SW480 (cell line): ENCODE measurements around the gene KCTD1.
A peak's percentile ranks its signal among the peaks of the same experiment; 100 is the strongest.

Experiments used
- DNase-seq: peaks from one replicate; pipeline ENCODE4 v3.0.0-alpha.2; 2016; ENCODE audit warnings: low spot score

The KCTD1 gene

DNA sequence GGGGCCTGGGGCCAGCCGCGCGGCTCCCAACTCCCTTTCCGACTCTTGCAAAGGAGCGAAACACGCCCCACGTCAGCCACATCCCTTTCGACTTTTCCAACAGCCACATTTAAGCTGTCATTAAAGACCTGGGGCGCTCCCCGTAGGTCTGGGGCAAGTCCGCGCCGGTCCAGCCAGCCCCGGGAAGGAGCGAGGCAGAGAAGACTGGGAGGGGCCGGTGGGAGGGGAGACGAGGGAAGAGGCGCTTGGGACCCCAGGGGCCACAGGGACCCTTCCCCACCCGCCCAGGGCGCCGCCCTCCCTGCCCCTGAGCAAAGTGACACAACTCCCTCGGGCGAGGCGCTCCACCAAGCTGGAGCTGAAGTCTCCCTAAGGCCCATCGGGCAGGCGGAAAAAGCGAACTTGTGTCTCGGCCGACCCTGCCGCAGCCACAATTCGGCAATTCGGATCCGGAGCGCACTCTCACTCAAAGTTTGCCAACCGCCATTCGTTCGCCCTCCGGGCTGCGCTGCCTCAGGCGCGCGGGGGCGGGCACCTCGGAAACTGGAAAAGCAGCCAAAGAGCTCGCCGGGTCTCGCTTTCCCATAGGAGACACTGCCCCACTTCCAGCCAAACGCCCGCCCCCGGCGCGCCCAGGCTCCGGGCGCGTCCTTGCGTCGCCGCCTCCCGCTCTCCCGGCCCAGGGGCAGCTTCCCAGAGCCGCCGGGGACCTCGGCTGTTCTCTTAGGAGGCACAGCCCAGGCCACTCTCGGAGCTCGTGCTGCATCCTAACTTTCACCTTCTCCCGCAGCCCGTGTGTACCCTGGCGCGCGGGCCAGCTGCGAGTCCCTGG lies 1.1 kb upstream of the KCTD1 start:
- peak; percentile 40 for DNase-seq

DNA sequence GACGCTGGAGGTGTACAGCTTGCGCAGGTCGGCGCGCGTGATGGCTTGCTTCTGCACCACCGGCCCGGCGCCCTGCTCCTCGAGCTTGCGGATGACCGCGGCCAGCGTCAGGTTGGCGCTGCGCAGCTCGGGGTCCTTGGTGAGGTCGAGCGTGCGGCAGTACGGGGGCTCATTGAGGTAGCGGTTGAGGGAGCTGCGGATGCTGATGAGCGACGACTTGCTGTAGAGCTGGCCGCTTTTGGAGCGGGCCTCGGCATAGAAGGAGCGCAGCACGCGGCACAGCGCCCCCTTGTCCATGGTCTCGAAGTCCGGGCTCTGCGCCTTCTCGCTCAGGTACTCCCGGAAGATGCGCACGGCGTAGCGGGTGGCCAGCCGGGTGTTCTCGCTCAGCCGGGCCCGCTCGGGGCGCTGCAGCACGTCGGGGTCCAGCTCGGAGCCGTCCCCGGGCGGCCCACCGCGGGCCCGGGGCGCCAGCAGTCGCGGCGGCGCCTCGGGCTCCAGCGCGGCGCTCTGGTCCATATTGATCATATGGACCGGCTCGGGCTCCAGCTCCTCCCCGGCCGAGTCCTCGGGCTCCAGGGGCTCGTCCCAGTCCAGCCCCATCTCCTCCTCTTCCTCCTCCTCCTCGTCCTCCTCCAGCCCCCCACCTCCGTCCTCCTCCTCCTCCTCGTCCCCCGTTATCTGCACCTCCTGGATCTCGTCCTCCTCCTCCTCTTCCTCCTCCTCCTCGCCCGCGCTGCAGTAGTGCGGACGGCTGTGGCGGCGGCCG lies 523 bp downstream of the KCTD1 start:
- no peak for DNase-seq

GRCh38 chr18:26546875-26547645 lies 1.3 kb downstream of the KCTD1 start:
- DNase-seq, result no peak

DNA sequence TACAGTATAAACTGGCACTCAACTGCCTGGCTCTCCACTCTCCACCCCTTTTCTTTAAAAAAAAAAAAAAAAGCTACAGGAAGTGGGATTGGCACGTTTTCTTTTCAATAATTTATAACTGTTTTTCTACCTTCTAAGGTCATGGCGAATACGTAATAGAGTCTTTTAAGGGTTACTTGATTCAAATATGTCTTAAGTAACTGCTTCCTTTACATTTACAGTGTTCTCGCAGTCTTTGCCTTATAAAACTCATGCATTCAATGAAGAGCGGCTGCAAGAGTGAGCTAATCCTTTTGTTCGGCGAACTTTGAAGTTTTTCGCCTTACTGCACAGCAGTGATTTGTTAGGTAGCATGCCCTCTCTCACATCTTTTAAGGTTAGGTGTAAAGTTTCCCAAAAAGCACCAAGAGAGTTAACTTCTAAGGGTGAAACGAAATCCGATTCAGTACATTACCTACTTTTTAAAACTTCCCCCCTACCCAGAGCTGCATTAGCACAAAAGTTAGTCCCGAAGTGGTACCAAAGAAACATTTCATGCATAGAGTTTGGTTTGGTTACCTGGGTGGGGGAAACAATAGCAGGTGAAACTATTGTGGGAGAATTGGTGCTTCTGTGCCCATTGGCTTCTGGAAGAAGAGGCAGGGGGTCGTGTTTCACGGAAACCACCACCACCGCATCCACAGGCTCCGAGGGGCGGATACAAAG lies 2.0 kb downstream of the KCTD1 start:
- DNase-seq, result no peak

DNA sequence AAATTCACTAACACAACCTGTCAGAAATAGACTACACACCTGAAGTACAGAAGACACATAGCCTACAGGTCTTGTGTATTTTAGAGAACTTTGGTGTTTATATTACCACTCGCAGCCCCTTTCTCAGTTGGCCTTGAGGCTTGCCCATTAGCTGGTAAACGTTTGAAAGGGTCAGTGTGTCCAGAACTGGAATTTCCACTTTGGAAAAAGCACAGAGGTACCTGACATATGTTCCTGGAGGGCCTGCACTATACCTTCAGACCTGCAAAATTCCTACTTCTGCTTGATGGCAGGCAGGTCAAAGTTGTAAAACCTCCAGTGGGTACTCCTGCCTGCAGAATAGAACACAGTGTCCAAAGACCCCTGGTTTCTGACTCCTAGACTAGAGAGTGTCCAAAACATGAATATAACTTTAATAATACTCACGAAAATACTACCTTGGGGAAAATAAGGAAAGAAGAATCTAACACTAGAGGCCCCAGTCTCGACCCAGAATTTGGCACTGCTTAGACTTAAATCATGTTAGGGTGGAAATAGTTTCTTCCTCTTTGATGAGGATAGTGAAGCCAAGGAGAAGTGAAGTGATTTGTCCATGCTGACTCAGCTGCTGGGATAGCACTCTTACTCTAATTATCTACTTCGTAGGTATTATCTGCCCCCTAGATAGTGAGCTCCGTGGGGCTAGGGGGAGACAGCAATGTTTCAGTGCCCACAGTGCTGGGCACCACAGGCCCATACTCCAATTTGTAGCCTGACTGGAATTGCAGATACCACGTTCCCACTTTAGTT lies 2.8 kb downstream of the KCTD1 start:
- DNase-seq, result no peak

DNA sequence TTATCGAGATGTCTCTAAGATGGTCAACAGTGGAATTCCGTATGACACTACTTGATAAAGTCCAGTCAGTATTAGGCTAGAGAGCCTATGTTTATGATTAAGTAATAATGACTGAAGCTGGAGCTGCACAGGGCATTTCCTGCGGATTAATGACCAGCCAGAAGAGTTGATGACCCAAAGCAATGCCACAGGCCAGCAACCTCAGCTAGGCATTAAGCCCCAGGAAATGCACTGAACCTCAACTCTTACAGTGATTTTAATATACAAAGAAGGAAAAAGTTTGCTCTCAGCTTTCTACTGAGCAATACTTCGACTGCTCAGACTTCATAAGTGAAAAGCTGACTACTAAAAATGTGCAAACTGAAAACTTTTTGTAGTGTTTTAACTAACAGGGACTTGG lies 3.9 kb downstream of the KCTD1 start:
- no peak for DNase-seq

DNA sequence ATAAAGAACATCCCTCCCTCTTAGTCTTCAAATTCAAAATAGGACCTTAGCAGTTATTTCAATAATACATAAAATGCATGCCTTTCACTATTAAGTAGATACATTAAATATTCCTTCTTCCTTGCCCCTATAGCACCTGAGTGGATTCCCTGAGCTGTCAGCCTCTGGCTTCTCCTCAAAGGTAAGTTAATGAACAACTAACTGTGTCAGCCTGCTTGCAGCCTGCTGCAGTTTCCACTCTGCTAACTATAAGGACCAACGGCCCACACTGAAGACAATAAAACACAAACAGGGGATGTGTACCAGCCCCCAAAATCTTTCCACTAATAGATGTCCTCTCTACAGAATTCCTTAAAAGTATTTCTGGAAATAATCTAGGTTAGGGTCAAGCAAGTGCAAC lies 5.0 kb downstream of the KCTD1 start:
- no peak for DNase-seq

- no peak for DNase-seq
Measured at GRCh38 chr18:26540043-26540628, 8.2 kb downstream of the KCTD1 start.

- no peak for DNase-seq
Measured at GRCh38 chr18:26538524-26538923, 9.8 kb downstream of the KCTD1 start.

GRCh38 chr18:26536664-26537063 lies 11.7 kb downstream of the KCTD1 start:
- DNase-seq, result no peak

- no peak for DNase-seq
Measured at GRCh38 chr18:26536032-26536431, 12.3 kb downstream of the KCTD1 start.

GRCh38 chr18:26535630-26536029 lies 12.7 kb downstream of the KCTD1 start:
- DNase-seq, result no peak

GRCh38 chr18:26532367-26533340 lies 15.7 kb downstream of the KCTD1 start:
- no peak for DNase-seq

DNA sequence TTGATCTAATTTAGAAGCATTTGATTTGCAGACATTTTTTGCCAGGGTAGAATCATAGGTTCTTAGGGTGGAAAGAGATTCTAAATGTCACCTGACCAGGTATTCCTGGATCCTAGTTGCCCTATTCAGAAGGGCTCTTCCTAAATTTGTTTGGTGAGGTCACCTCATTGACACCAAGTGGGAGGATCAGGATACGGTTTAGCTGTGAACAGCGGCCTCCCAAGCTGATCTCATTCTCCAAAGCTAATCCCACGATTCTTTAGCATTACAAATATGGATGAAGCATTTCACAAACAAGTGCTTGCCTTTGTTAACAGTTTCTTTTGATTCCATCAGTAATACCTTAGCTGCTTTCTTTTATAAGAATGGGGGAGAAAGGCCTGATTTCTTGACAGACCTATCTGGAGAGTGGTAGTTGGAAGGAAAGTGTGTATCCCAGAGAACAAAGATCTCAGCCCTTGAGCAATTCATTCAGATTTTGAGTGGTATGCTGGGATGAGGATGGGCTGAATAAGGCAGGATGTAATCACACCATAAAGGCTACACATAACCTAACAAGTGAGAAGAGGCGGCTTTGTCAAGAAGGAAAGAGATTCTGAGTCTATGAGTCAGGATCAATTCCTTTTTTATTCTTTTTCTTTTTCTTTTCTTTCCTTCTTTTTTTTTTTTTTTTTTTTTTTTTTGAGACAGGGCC lies 16.6 kb downstream of the KCTD1 start:
- DNase-seq, result no peak

DNA sequence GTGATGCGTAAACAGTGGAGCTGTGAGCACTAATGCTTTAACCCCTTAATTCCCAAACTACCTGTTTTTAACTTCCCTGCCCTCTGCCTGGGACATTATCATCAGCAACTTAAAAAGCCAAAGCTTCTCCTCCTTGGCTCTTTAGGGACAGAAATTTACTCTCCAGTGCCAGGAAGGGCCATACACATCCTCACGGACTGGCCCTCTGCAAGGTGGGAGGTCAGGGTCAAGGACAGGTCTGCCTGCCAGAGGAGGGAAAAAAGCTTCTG lies 21.5 kb downstream of the KCTD1 start:
- no peak for DNase-seq

DNA sequence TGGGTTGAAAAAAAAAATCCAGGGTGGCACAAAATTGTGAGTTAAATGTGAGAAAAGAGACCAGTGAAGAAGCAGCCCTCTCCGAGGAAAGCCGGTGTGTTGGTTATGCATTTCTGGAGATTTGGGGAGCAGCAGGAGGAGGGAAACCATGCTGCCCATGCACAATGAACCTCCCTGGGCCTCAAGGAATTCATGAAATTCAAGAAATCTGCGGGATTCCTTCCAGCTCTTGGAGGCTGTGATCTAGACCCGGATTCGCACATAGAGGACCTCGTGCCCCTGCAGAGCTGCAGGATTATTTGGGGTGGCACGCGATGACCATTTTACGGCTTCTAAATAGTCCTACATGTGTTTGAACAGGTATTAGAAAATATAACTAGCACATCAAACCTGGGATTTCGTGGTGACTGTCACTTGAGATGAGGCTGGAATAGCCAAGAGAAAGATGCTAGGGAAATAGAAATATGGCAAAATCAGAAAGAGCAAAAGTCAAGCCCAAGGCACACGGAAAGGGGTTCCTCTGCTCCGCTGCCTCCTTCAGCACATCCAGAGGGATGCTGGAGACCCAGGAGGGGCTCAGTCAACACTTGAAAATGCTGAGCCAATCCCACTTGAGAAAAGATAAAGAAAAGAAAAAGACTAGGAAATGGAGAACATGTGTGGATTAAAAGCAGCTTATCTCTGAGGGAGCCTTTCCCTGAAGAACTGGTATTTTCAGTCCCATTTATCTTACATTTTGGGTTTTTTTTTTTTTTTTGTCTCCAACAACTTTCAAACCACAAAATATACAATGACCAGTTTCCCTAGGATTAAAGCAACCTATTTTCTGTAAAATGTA lies 22.0 kb downstream of the KCTD1 start:
- DNase-seq, result no peak

- DNase-seq, result no peak
Measured at GRCh38 chr18:26524504-26525351, 23.6 kb downstream of the KCTD1 start.
